ENCODE measurements around the gene PNLIPRP3.

GRCh38 chr10:116470071-116470470 is 42.4 kb downstream of the PNLIPRP3 start:
- TF ChIP-seq, protein P1, sequence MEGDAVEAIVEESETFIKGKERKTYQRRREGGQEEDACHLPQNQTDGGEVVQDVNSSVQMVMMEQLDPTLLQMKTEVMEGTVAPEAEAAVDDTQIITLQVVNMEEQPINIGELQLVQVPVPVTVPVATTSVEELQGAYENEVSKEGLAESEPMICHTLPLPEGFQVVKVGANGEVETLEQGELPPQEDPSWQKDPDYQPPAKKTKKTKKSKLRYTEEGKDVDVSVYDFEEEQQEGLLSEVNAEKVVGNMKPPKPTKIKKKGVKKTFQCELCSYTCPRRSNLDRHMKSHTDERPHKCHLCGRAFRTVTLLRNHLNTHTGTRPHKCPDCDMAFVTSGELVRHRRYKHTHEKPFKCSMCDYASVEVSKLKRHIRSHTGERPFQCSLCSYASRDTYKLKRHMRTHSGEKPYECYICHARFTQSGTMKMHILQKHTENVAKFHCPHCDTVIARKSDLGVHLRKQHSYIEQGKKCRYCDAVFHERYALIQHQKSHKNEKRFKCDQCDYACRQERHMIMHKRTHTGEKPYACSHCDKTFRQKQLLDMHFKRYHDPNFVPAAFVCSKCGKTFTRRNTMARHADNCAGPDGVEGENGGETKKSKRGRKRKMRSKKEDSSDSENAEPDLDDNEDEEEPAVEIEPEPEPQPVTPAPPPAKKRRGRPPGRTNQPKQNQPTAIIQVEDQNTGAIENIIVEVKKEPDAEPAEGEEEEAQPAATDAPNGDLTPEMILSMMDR (IDR thresholded peaks at IDR 0.05): no peak
- no peak for TF ChIP-seq POLR2A (IDR thresholded peaks at IDR 0.05)
